Spleen (tissue), 7 donors: Measurements from ENCODE around the gene TMEM120B.

ENCODE experiments used
- POLR2A ChIP-seq, 3 donors: fragments of 450-650 bp; IDR thresholded peaks; one replicate each; pipeline ENCODE4 v1.5.1; 2017; ENCODE audit warnings: antibody characterized with exemption in 3 of 3, mild to moderate bottlenecking in 1 of 3
- TF ChIP-seq, protein P1 (sequence below), 11 experiments: fragments of 200-600 bp in 7 of 11; fragments of 450-650 bp in 4 of 11; sonication (generic) in 4 of 11; IDR thresholded peaks in 8 of 11; conservative IDR thresholded peaks in 3 of 11; 1 replicate in 7 of 11; 2 replicates in 4 of 11; pipeline versions ENCODE4 v1.4.0 to v1.8.0; 2016 to 2021; ENCODE audit warnings: antibody characterized with exemption in 11 of 11, inconsistent platforms in 4 of 11, mild to moderate bottlenecking in 1 of 11
- donor health status: DM: no; HTN: no; CAD: no; lungs with moderate emphysema.
- donor health status: DM: no; HTN: no; CAD: no.
- donor health status: DM: no; HTN: no; CAD: no.

DNA sequence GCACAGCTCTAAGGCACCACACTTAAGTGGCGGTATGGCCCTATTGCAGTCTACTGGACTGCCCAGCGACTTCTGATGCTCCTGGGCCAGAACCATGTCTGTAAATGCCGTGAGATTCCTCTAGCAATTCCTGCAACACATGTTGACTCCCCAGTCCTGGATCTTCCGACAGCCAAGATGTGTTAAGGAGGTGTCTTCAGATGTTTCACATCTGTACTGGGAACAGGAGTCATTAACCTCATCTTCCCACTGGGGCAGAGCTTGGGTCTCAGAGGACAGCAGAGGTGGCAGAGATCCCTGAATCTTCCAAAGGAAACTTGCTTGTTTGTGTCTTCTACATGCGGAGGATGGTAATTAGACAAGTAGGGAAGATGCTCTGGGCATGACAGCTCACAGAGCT, 8.2 kb downstream of the TMEM120B start:
- TF ChIP-seq, protein P1, sequence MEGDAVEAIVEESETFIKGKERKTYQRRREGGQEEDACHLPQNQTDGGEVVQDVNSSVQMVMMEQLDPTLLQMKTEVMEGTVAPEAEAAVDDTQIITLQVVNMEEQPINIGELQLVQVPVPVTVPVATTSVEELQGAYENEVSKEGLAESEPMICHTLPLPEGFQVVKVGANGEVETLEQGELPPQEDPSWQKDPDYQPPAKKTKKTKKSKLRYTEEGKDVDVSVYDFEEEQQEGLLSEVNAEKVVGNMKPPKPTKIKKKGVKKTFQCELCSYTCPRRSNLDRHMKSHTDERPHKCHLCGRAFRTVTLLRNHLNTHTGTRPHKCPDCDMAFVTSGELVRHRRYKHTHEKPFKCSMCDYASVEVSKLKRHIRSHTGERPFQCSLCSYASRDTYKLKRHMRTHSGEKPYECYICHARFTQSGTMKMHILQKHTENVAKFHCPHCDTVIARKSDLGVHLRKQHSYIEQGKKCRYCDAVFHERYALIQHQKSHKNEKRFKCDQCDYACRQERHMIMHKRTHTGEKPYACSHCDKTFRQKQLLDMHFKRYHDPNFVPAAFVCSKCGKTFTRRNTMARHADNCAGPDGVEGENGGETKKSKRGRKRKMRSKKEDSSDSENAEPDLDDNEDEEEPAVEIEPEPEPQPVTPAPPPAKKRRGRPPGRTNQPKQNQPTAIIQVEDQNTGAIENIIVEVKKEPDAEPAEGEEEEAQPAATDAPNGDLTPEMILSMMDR (IDR thresholded peaks at IDR 0.05 in 8 of 11, conservative IDR thresholded peaks at IDR 0.05 in 3 of 11): no peak
- TF ChIP-seq POLR2A (IDR thresholded peaks at IDR 0.05): no peak
